Vagina (tissue), 2 donors: ENCODE measurements around the gene CDS2.

Experiments used
- POLR2AphosphoS5 ChIP-seq, 2 donors: sonication (generic); formaldehyde crosslinking; IDR thresholded peaks; one replicate each; pipeline ENCODE4 v1.9.0; 2017; ENCODE audit warnings: antibody characterized with exemption in 2 of 2, mild to moderate bottlenecking in 2 of 2, low read depth in 1 of 2; ENCODE audit not compliant: insufficient read depth in 1 of 2
- TF ChIP-seq, protein P1 (sequence below), 3 experiments: fragments of 450-650 bp in 2 of 3; fragments of 200-600 bp in 1 of 3; sonication (generic) in 1 of 3; IDR thresholded peaks; one replicate each; pipeline ENCODE4 v1.5.1; 2017 to 2019; ENCODE audit warnings: antibody characterized with exemption in 3 of 3, mild to moderate bottlenecking in 2 of 3, moderate library complexity in 2 of 3

DNA sequence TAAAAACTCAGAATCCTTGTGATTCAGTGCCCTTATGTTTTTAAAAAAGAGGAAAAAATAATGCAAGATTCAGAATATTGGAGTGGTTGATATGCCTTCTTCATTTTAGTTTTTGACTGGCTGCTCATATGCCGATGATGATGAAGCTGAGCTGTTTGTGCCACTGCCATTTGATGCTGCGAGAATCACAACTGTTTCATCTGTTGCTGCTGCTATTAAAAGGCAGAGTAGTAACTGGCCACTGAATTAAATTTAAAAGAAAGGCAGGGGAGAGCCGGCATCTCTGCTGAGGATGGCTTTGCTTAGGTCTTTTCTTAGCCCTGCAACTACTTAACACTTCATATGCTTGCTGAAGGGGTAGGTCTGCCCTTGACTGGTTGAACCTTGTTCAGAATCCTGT, 33.1 kb downstream of the CDS2 start:
- TF ChIP-seq, protein P1, sequence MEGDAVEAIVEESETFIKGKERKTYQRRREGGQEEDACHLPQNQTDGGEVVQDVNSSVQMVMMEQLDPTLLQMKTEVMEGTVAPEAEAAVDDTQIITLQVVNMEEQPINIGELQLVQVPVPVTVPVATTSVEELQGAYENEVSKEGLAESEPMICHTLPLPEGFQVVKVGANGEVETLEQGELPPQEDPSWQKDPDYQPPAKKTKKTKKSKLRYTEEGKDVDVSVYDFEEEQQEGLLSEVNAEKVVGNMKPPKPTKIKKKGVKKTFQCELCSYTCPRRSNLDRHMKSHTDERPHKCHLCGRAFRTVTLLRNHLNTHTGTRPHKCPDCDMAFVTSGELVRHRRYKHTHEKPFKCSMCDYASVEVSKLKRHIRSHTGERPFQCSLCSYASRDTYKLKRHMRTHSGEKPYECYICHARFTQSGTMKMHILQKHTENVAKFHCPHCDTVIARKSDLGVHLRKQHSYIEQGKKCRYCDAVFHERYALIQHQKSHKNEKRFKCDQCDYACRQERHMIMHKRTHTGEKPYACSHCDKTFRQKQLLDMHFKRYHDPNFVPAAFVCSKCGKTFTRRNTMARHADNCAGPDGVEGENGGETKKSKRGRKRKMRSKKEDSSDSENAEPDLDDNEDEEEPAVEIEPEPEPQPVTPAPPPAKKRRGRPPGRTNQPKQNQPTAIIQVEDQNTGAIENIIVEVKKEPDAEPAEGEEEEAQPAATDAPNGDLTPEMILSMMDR (IDR thresholded peaks at IDR 0.05) = no peak
- no peak for TF ChIP-seq POLR2AphosphoS5 (IDR thresholded peaks at IDR 0.05; ENCODE audit: insufficient read depth in 1 of 2, low read depth in 1 of 2)
